Astrocyte of the cerebellum (primary cell): ENCODE results near the gene TERB1.

Experiments
- DNase-seq: peaks from one replicate; pipeline ENCODE4 v3.0.0-alpha.2; 2011; ENCODE audit warnings: low read depth
- H3K4me3 ChIP-seq: 2 replicates; pipeline ENCODE4 v1.5.1; 2011; ENCODE audit warnings: mild to moderate bottlenecking, low read depth, low read length, moderate library complexity
- CTCF ChIP-seq: IDR thresholded peaks from 2 replicates; pipeline ENCODE4 v1.5.1; 2012; ENCODE audit warnings: low read length, low read depth, moderate library complexity, mild to moderate bottlenecking; ENCODE audit errors: missing control alignments
- in situ Hi-C: cut with HindIII; loops from 2 replicates; pipeline ENCODE4 v1.10.0; 2017; ENCODE audit warnings: low sequenced_read_pairs

Gene TERB1

GRCh38 chr16:66731101-66731500 lies 70.3 kb downstream of the TERB1 start:
- no peak for DNase-seq
- in situ Hi-C loops: no loop called here
- no peak overlapping the region for H3K4me3 ChIP-seq
- no peak for TF ChIP-seq CTCF

GRCh38 chr16:66728804-66729203 lies 72.6 kb downstream of the TERB1 start:
- no peak for DNase-seq
- no peak overlapping the region for H3K4me3 ChIP-seq
- TF ChIP-seq CTCF: no peak
- in situ Hi-C loops: no loop called here

- peak; percentile 46 for TF ChIP-seq CTCF
- in situ Hi-C loops: no loop called here
- H3K4me3 ChIP-seq: no peak overlapping the region
- peak; percentile 61 for DNase-seq
Measured at GRCh38 chr16:66728117-66728787, 73.1 kb downstream of the TERB1 start.

GRCh38 chr16:66720766-66721165 lies 80.6 kb downstream of the TERB1 start:
- DNase-seq: no peak
- in situ Hi-C loops: no loop called here
- H3K4me3 ChIP-seq: no peak overlapping the region
- no peak for TF ChIP-seq CTCF

DNA sequence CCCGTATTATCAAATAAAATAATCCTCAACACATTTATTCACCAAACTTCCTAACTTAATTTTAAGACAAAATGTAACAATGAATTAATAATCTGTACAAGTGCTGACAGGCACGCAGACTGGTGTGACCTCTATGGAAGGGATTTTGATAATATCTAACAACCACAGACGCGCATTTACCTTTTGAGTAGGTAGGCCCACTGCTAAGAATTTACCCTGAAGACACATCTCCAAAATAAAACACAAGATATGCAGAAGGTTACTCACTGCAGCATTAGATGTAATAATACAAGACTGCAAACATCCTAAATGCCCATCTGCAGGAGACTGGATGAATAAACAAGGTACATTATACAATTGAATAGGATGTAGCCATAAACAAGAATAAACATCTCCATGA lies 82.1 kb downstream of the TERB1 start:
- in situ Hi-C loops: no loop called here
- H3K4me3 ChIP-seq: no peak overlapping the region
- no peak for TF ChIP-seq CTCF
- DNase-seq: no peak

GRCh38 chr16:66717776-66718175 lies 83.6 kb downstream of the TERB1 start:
- no peak for DNase-seq
- in situ Hi-C loops: no loop called here
- no peak for TF ChIP-seq CTCF
- H3K4me3 ChIP-seq: no peak overlapping the region
